Subcutaneous adipose tissue (tissue), 4 donors: ENCODE measurements around the gene BAIAP2. TPM values are rescaled to one million over a fixed set of nuclear protein-coding genes. Genes with fewer than 3 reads are reported as not detected.

Experiments
- CTCF ChIP-seq: fragments of 450-650 bp; IDR thresholded peaks from one replicate; pipeline ENCODE4 v1.5.1; 2016; ENCODE audit warnings: low read depth, mild to moderate bottlenecking, control low read depth, antibody characterized with exemption, moderate library complexity
- total RNA-seq, 4 donors: library from RNA; depleted of rRNA; stranded (reverse); fragments of >200 nt; gene quantifications; one replicate each; pipeline ENCODE4 v1.1.0, GENCODE V29; 2016

The BAIAP2 gene
- total RNA-seq, 4 donors from 2014 or later = 17.4 to 31.1 (median 23.2) TPM

GRCh38 chr17:81091774-81092517, 57.0 kb downstream of the BAIAP2 start:
- no peak for TF ChIP-seq CTCF

- TF ChIP-seq CTCF = no peak
Observed at GRCh38 chr17:81092518-81093095, 57.7 kb downstream of the BAIAP2 start.

- TF ChIP-seq CTCF = no peak
Observed at GRCh38 chr17:81093619-81094508, 58.9 kb downstream of the BAIAP2 start.

- no peak for TF ChIP-seq CTCF
Observed at GRCh38 chr17:81094509-81095382, 59.8 kb downstream of the BAIAP2 start.

- TF ChIP-seq CTCF = no peak
Observed at GRCh38 chr17:81095383-81095762, 60.4 kb downstream of the BAIAP2 start.

- no peak for TF ChIP-seq CTCF
Observed at GRCh38 chr17:81096741-81097133, 61.8 kb downstream of the BAIAP2 start.
